Fibroblast of the conjunctiva (primary cell): ENCODE measurements around the gene KLHDC3.

ENCODE experiments used
- DNase-seq: peaks from one replicate; pipeline ENCODE4 v3.0.0-alpha.2; 2010; ENCODE audit warnings: low read depth

KLHDC3 gene

DNA sequence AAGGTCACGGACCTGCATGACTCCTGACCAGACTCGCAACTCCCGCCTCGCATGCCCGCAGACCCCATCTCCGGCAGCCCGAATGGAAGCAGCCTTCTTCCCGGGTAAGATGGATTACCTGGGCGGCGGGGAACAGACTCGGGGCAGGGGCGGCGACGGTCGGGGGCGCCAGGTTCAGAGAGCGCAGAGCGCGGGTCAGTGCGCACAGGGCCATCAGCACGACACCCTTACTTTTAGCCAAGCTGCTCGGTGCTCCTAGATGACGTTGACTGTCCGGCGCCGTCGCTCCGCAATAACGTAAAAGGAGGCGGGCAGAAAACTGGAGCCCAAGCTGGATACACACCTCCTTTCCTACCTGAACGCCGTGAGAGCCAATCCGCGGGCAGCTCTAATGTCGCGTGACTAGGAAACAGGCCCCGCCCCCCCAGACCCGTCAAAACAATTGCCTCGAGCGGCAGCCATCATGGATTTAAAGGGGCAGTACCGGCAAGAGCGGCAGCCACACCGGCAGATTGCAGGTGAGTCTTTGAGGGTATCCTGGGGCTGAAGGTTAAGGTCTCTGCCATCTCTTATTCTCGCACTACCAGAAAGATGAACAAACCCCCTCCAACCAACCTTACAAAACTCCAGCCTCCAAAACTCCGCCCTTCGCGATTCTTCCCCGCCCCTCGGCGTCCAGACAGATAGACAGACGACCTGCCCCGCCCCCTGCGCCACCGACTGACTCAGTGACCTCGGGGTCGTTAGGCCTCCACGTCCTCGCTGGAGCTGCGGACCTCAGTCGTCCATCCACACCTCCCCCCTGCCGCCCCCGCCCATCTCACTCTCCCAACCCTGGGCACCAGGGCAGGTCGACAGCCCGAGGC is 45.4 kb downstream of the KLHDC3 start, which contains the start of the genes KLC4 and MRPL2:
KLC4 (plus strand) TSS at position 464 of the 866 bp plus-strand sequence. CDS start 1,705 bp downstream, outside the sequence.
MRPL2 (minus strand) TSS at position 267 of the 866 bp plus-strand sequence; CDS start at position 214, 53 bp downstream.
- DNase-seq = peak; percentile 96

GRCh38 chr6:43060034-43060754 is 46.1 kb downstream of the KLHDC3 start:
- DNase-seq = no peak

DNA sequence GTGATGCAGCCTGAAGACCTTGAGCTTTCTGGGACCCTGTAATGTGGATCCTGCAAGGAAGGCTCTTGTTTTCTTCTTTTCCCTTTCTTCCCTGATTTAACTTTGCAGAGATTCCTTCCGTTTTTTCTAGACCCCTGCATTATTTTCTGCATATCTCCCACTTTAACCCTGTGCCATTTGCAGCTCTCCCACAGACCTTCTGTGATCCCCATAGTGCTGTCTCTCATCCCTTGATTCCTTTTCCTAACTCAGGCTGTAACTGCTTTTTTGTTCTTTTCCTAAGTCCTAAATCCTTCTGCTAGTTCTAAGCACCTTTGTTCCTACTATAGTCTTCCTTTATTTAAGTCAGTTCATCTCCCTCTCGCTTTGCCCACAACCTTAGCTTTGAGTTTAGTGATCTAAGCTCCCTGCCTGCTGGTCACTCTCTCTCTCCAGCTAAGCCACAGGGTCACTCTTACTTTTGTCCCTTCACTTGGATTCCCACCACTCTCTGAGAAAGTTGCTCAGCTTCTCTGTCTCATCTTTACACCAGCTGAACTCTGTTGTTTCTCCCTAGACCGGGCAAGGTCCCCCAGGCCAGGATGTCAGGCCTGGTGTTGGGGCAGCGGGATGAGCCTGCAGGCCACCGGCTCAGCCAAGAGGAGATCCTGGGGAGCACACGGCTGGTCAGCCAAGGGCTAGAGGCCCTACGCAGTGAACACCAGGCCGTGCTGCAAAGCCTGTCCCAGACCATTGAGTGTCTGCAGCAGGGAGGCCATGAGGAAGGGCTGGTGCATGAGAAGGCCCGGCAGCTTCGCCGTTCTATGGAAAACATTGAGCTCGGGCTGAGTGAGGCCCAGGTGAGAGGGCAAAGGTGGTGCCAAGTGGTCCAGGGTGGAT is 46.9 kb downstream of the KLHDC3 start:
- DNase-seq = no peak

- no peak for DNase-seq
Observed at GRCh38 chr6:43061861-43062260, 47.8 kb downstream of the KLHDC3 start.

- no peak for DNase-seq
Observed at GRCh38 chr6:43062818-43063217, 48.8 kb downstream of the KLHDC3 start.

DNA sequence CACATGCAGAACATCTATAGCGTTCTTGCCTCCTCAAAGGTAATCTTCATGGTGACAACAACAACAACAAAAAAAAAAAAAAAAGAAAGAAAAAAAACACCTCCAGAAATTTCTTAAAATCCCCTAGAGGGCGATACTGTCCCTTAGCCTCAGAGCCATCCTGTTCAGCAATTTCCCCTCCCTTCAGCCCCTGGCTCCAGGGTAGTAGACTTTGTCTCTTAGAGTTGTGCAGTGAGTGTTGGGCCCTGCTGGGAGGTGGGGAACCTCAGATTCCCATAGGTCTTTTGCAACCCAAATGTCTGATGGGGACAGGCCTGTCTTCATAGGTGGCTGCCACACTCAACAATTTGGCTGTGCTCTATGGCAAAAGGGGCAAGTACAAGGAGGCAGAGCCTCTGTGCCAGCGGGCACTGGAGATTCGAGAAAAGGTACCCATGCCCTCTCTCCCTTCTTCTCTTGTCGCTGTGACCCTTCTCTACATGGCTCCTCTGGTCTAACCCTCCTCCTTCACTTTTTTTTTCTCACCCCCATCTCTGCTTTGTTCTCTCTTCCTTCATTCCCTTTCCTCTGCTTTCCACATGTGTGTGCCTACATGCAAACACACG is 56.1 kb downstream of the KLHDC3 start:
- peak; percentile 73 for DNase-seq
